Sigmoid colon (tissue), 4 donors: ENCODE data around the gene NELFCD.

ENCODE experiments used
- CTCF ChIP-seq, 4 experiments: fragments of 450-650 bp in 3 of 4; fragments of 200-600 bp in 1 of 4; IDR thresholded peaks; one replicate each; pipeline ENCODE4 v1.5.1; 2016 to 2019; ENCODE audit warnings: antibody characterized with exemption in 4 of 4, mild to moderate bottlenecking in 3 of 4, moderate library complexity in 2 of 4
- EP300 ChIP-seq, 4 donors: sonication (generic); formaldehyde crosslinking; IDR thresholded peaks; one replicate each; pipeline ENCODE4 v1.6.1; 2017; ENCODE audit warnings: antibody characterized with exemption in 4 of 4
- POLR2A ChIP-seq, 2 donors: fragments of 450-650 bp; IDR thresholded peaks; one replicate each; pipeline ENCODE4 v1.6.1; 2016; ENCODE audit warnings: antibody characterized with exemption in 2 of 2, mild to moderate bottlenecking in 2 of 2, moderate library complexity in 2 of 2

GRCh38 chr20:59015411-59015810 is 34.4 kb downstream of the NELFCD start:
- no peak for TF ChIP-seq CTCF (IDR thresholded peaks at IDR 0.05)
- no peak for TF ChIP-seq EP300 (IDR thresholded peaks at IDR 0.05)
- TF ChIP-seq POLR2A (IDR thresholded peaks at IDR 0.05), result no peak
